H1 (cell line): Measurements from ENCODE around the gene ACTR6. TPM values are rescaled to one million over a fixed set of nuclear protein-coding genes. Genes with fewer than 3 reads are reported as not detected.
A peak's percentile ranks its signal among the peaks of the same experiment; 100 is the strongest.

ENCODE experiments used
- CTCF ChIA-PET: fragments of 300-600 bp; sonication (Branson Sonifier 250); formaldehyde crosslinking; loops from one replicate; lab custom pipeline; 2021; ENCODE audit not compliant: partially characterized antibody; lab: Charles Lee
- POLR2A ChIA-PET: fragments of 300-600 bp; sonication (Branson Sonifier 250); formaldehyde crosslinking; loops from one replicate; lab custom pipeline; 2021; ENCODE audit warnings: inconsistent platforms; ENCODE audit not compliant: partially characterized antibody; lab: Charles Lee
- DNase-seq, 2 experiments: peaks; one replicate each; pipeline versions ENCODE4 v3.0.0 to v3.0.0-alpha.2; 2010 to 2022; ENCODE audit warnings: low spot score in 2 of 2, low read depth in 1 of 2, mixed read lengths in 1 of 2
- FAIRE-seq: peaks from 2 replicates; lab custom pipeline; 2011; peaks lifted over from hg19 to GRCh38; lab: Jason Lieb, UNC
- H2AFZ ChIP-seq: 2 replicates; pipeline ENCODE4 v1.8.1; 2012; ENCODE audit warnings: low read length, inconsistent platforms
- H2AK5ac ChIP-seq: 2 replicates; pipeline ENCODE4 v1.6.1; 2013; ENCODE audit warnings: low read depth, low read length
- H2BK120ac ChIP-seq: replicated peaks from 2 replicates; pipeline ENCODE3; 2013; ENCODE audit warnings: low read depth, low read length, inconsistent platforms
- H2BK12ac ChIP-seq: 2 replicates; pipeline ENCODE4 v1.6.1; 2013; ENCODE audit warnings: low read depth, low read length
- H2BK15ac ChIP-seq: 2 replicates; pipeline ENCODE4 v1.6.1; 2013; ENCODE audit warnings: low read length
- H2BK20ac ChIP-seq: 2 replicates; pipeline ENCODE4 v1.6.1; 2013; ENCODE audit warnings: low read length
- H2BK5ac ChIP-seq: 2 replicates; pipeline ENCODE4 v1.6.1; 2013; ENCODE audit warnings: low read depth, low read length
- H3K14ac ChIP-seq: 2 replicates; pipeline ENCODE4 v1.6.1; 2013; ENCODE audit warnings: inconsistent platforms; ENCODE audit not compliant: insufficient read length
- H3K18ac ChIP-seq: 2 replicates; pipeline ENCODE4 v1.6.1; 2013; ENCODE audit warnings: low read length; ENCODE audit errors: extremely low read depth
- H3K23ac ChIP-seq: 2 replicates; pipeline ENCODE4 v1.6.1; 2013; ENCODE audit warnings: inconsistent platforms; ENCODE audit not compliant: insufficient read length
- H3K23me2 ChIP-seq: 2 replicates; pipeline ENCODE4 v1.6.1; 2013; ENCODE audit warnings: low read depth, low read length
- H3K27ac ChIP-seq: 2 replicates; pipeline ENCODE4 v1.6.1; 2011; ENCODE audit warnings: low read depth, low read length, inconsistent platforms
- H3K27me3 ChIP-seq, 4 experiments: replicated peaks in 1 of 4; 1 replicate in 1 of 4; 2 replicates in 3 of 4; pipeline versions ENCODE4 v1.6.1 to v1.8.1; 2011 to 2013; ENCODE audit warnings: low read length in 3 of 4, mild to moderate bottlenecking in 3 of 4, inconsistent platforms in 2 of 4, mixed read lengths in 2 of 4, moderate library complexity in 1 of 4; ENCODE audit not compliant: control insufficient read depth in 3 of 4, insufficient read depth in 3 of 4; ENCODE audit errors: extremely low read depth in 1 of 4
- H3K36me3 ChIP-seq, 4 experiments: 2 replicates each; pipeline versions ENCODE4 v1.6.1 to v1.8.1; 2011 to 2013; ENCODE audit warnings: mild to moderate bottlenecking in 4 of 4, low read length in 3 of 4, moderate library complexity in 2 of 4, control low read depth in 1 of 4, inconsistent platforms in 1 of 4; ENCODE audit not compliant: insufficient read depth in 4 of 4, control insufficient read depth in 2 of 4
- H3K4ac ChIP-seq: replicated peaks from 2 replicates; pipeline ENCODE3; 2013; ENCODE audit warnings: low read length, low read depth, mixed read lengths, inconsistent platforms; ENCODE audit not compliant: insufficient read length
- H3K4me1 ChIP-seq, 4 experiments: replicated peaks in 1 of 4; 1 replicate in 1 of 4; 2 replicates in 3 of 4; pipeline versions ENCODE4 v1.6.1 to v1.8.1; 2011 to 2013; ENCODE audit warnings: low read length in 3 of 4, inconsistent platforms in 2 of 4, mixed read lengths in 1 of 4; ENCODE audit not compliant: insufficient read depth in 4 of 4, control insufficient read depth in 3 of 4
- H3K4me2 ChIP-seq, 2 experiments: 2 replicates each; pipeline versions ENCODE4 v1.6.1 to v1.8.1; 2011 to 2013; ENCODE audit warnings: low read depth in 2 of 2, low read length in 2 of 2, control low read depth in 1 of 2, inconsistent platforms in 1 of 2, mild to moderate bottlenecking in 1 of 2; ENCODE audit not compliant: insufficient read depth in 1 of 2
- H3K4me3 ChIP-seq, 4 experiments: fragments of 200-600, 300-600 bp in 1 of 4; sonication (generic), shearing (Covaris generic), sonication (Bioruptor Twin) in 1 of 4; 2 replicates each; pipeline versions ENCODE4 v1.5.1 to v1.8.1; 2011 to 2016; ENCODE audit warnings: low read length in 4 of 4, low read depth in 3 of 4, control low read depth in 2 of 4, inconsistent platforms in 2 of 4, mild to moderate bottlenecking in 2 of 4, mixed read lengths in 1 of 4, moderate library complexity in 1 of 4; ENCODE audit not compliant: insufficient read depth in 2 of 4; ENCODE audit errors: extremely low read depth in 1 of 4
- H3K56ac ChIP-seq: replicated peaks from 2 replicates; pipeline ENCODE3; 2013; ENCODE audit warnings: low read depth, mild to moderate bottlenecking, mixed read lengths, low read length, inconsistent platforms; ENCODE audit not compliant: insufficient read length
- H3K79me1 ChIP-seq: 2 replicates; pipeline ENCODE4 v1.6.1; 2013; ENCODE audit warnings: low read depth, low read length, control low read depth
- H3K79me2 ChIP-seq, 2 experiments: 2 replicates each; pipeline versions ENCODE4 v1.6.1 to v1.8.1; 2012 to 2013; ENCODE audit warnings: low read length in 2 of 2, mild to moderate bottlenecking in 2 of 2, inconsistent platforms in 1 of 2; ENCODE audit not compliant: insufficient read depth in 2 of 2, control insufficient read depth in 1 of 2
- H3K9ac ChIP-seq, 4 experiments: replicated peaks in 1 of 4; 1 replicate in 1 of 4; 2 replicates in 3 of 4; pipeline versions ENCODE4 v1.6.1 to v1.8.1; 2011 to 2013; ENCODE audit warnings: low read depth in 3 of 4, low read length in 3 of 4, control low read depth in 2 of 4, mild to moderate bottlenecking in 2 of 4, moderate library complexity in 2 of 4, inconsistent platforms in 1 of 4; ENCODE audit errors: extremely low read depth in 1 of 4
- H3K9me3 ChIP-seq, 2 experiments: 2 replicates each; pipeline versions ENCODE4 v1.6.1 to v1.8.1; 2012 to 2013; ENCODE audit warnings: mild to moderate bottlenecking in 2 of 2, moderate library complexity in 2 of 2, control low read depth in 1 of 2, inconsistent platforms in 1 of 2, low read depth in 1 of 2, low read length in 1 of 2, mixed read lengths in 1 of 2; ENCODE audit not compliant: insufficient read depth in 2 of 2
- H4K20me1 ChIP-seq, 2 experiments: replicated peaks in 1 of 2; 2 replicates each; pipeline versions ENCODE3 to v1.8.1; 2011 to 2013; ENCODE audit warnings: inconsistent platforms in 2 of 2, low read length in 2 of 2, mild to moderate bottlenecking in 1 of 2; ENCODE audit not compliant: insufficient read depth in 2 of 2, control insufficient read depth in 1 of 2
- H4K5ac ChIP-seq: 2 replicates; pipeline ENCODE4 v1.6.1; 2013; ENCODE audit warnings: low read length, low read depth, mixed read lengths, inconsistent platforms; ENCODE audit not compliant: insufficient read length
- H4K8ac ChIP-seq: 2 replicates; pipeline ENCODE4 v1.8.0; 2013; ENCODE audit warnings: mild to moderate bottlenecking, moderate library complexity, low read length, inconsistent platforms; ENCODE audit not compliant: insufficient read depth; ENCODE audit errors: extremely low read depth
- H4K91ac ChIP-seq: replicated peaks from 2 replicates; pipeline ENCODE3; 2013; ENCODE audit warnings: low read length, mixed read lengths, inconsistent platforms; ENCODE audit not compliant: insufficient read length
- SP1 ChIP-seq: IDR thresholded peaks from 2 replicates; pipeline ENCODE4 v1.6.1; 2011; ENCODE audit warnings: low read depth, low read length
- TEAD4 ChIP-seq: IDR thresholded peaks from 2 replicates; pipeline ENCODE4 v1.6.1; 2012; ENCODE audit warnings: low read depth, low read length, inconsistent platforms, mixed read lengths
- WGBS, 2 experiments: shearing (Covaris generic) in 1 of 2; methylation state at CpG; one replicate each; pipeline versions ENCODE4 v1.1.6 to v1.1.7; 2013 to 2015; ENCODE audit warnings: low lambda C conversion rate in 2 of 2, mixed read lengths in 2 of 2, inconsistent platforms in 1 of 2, low coverage in 1 of 2, missing lambda C conversion rate in 1 of 2; ENCODE audit not compliant: insufficient replicate concordance in 2 of 2, insufficient coverage in 1 of 2, insufficient read length in 1 of 2; ENCODE audit errors: extremely low coverage in 1 of 2, missing lambda C conversion rate in 1 of 2; 5-methylcytosine and 5-hydroxymethylcytosine counted together
- polyA plus RNA-seq, 7 experiments: library from polyadenylated mRNA; depleted of rRNA in 3 of 7; stranded (reverse) in 5 of 7; unstranded in 2 of 7; fragments of >200 nt in 5 of 7; fragments of 200-250 nt in 2 of 7; gene quantifications; 1 replicate in 5 of 7; 2 replicates in 1 of 7; 4 replicates in 1 of 7; pipeline versions ENCODE4 v1.2.1 to v1.2.3, GENCODE V29; 2011 to 2013; ENCODE audit warnings: missing spikeins in 2 of 7, mixed read lengths in 2 of 7
- total RNA-seq: library from RNA; stranded (reverse); fragmentation: NEBNext Ultra II Directional; extraction: Animal tissue kit (Norgen Biotek cat#: 25700); gene quantifications from 2 replicates; pipeline ENCODE4 v1.2.1, GENCODE V29; 2021

ACTR6 gene
- total and polyA plus RNA-seq, 2 of the 8 experiments (the other 6 are each of a cell fraction or from before 2014, with no cell fraction given): 10.2 to 36.8 TPM

- ChIA-PET CTCF (interaction anchor here (0.8 to 1.6 kb wide), 3 partner anchors 13 to 288 kb away, joined by 3 to 6 read pairs (median 3); no protein-coding TSS in a partner anchor), POLR2A (interaction anchor here (0.8 to 1.9 kb wide), 8 partner anchors 12 to 122 kb away, joined by 3 to 11 read pairs (median 3); no protein-coding TSS in a partner anchor)
- peak overlapping the region; percentile 36 to 75 (median 52); a peak in 6 of 7 replicates for H3K9ac ChIP-seq
- TF ChIP-seq TEAD4 (no peak), SP1 (peak; percentile 24; the same call in 1 of the 2 replicates)
- H3K4me1 ChIP-seq: peaks cover 0 to 9% (median 3%) of the 10 kb centered on the region in 4 experiments; a peak in 3 of 7 replicates
- H3K9me3 ChIP-seq: no peaks in the 10 kb centered on the region
- peak overlapping the region; percentile 73 to 79 for H3K4me2 ChIP-seq
- H3K23ac ChIP-seq: no peak overlapping the region
- peak overlapping the region; percentile 74; the same call in 1 of the 2 replicates for H3K27ac ChIP-seq
- H3K36me3 ChIP-seq: no peaks in the 10 kb centered on the region
- H2AK5ac ChIP-seq: no peak overlapping the region
- H3K4me3 ChIP-seq: peak overlapping the region; percentile 77 to 94 (median 84)
- H3K79me1 ChIP-seq: no peaks in the 10 kb centered on the region
- FAIRE-seq (no peak), DNase-seq (no peak)
- H2BK120ac ChIP-seq: no peak overlapping the region
- peak overlapping the region; percentile 17 for H4K5ac ChIP-seq
- H2AFZ ChIP-seq: peak overlapping the region; percentile 99
- no peak overlapping the region; the same call in 1 of the 2 replicates for H2BK12ac ChIP-seq
- no peak overlapping the region for H4K8ac ChIP-seq
- no peak overlapping the region for H3K14ac ChIP-seq
- 0 out of 2 replicates have a peak, but pooled peaks cover 4% of the 10 kb centered on the region for H3K23me2 ChIP-seq
- H3K4ac ChIP-seq: no peak overlapping the region
- H3K18ac ChIP-seq: peak overlapping the region; percentile 41
- 1% methylated on average over 6 of the region's 6 CpGs; no CpG with 5 or more reads in 1 of the 2 experiments for WGBS, 2 experiments
- H3K56ac ChIP-seq: no peak overlapping the region
- no peaks in the 10 kb centered on the region for H3K27me3 ChIP-seq
- H2BK20ac ChIP-seq: no peak overlapping the region
- H3K79me2 ChIP-seq: peaks cover 0 to 39% of the 10 kb centered on the region in 2 experiments; a peak in 3 of 4 replicates
- peak overlapping the region; percentile 95 for H2BK5ac ChIP-seq
- no peak overlapping the region for H4K91ac ChIP-seq
- no peak overlapping the region for H2BK15ac ChIP-seq
- peaks cover 0 to 5% of the 10 kb centered on the region in 2 experiments for H4K20me1 ChIP-seq
These were observed 65.9 kb downstream of the ACTR6 start for GRCh38 chr12:100266585-100266834.
